LoVo (cell line): ENCODE measurements around the gene DENND4B.
"Not testable (repeated sequence)": the region's sequence is repeated elsewhere in the genome, so short reads cannot be mapped to it uniquely, and the experiment has no call there.

ENCODE experiments used
- DNase-seq: peaks from one replicate; pipeline ENCODE4 v3.0.0-alpha.2; 2016; ENCODE audit warnings: low spot score

The DENND4B gene, protein sequence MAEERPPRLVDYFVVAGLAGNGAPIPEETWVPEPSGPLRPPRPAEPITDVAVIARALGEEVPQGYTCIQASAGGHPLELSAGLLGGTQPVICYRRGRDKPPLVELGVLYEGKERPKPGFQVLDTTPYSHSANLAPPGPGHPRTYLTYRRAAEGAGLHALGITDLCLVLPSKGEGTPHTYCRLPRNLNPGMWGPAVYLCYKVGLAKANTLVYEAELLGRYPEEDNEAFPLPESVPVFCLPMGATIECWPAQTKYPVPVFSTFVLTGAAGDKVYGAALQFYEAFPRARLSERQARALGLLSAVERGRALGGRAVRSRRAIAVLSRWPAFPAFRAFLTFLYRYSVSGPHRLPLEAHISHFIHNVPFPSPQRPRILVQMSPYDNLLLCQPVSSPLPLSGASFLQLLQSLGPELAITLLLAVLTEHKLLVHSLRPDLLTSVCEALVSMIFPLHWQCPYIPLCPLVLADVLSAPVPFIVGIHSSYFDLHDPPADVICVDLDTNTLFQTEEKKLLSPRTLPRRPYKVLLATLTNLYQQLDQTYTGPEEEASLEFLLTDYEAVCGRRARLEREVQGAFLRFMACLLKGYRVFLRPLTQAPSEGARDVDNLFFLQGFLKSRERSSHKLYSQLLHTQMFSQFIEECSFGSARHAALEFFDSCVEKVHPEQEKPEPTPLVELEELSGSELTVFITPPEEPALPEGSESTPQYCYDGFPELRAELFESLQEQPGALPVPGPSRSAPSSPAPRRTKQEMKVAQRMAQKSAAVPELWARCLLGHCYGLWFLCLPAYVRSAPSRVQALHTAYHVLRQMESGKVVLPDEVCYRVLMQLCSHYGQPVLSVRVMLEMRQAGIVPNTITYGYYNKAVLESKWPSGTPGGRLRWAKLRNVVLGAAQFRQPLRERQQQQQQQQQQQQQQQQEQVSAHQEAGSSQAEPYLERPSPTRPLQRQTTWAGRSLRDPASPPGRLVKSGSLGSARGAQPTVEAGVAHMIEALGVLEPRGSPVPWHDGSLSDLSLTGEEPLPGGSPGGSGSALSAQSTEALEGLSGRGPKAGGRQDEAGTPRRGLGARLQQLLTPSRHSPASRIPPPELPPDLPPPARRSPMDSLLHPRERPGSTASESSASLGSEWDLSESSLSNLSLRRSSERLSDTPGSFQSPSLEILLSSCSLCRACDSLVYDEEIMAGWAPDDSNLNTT (N-terminal part only)

DNA sequence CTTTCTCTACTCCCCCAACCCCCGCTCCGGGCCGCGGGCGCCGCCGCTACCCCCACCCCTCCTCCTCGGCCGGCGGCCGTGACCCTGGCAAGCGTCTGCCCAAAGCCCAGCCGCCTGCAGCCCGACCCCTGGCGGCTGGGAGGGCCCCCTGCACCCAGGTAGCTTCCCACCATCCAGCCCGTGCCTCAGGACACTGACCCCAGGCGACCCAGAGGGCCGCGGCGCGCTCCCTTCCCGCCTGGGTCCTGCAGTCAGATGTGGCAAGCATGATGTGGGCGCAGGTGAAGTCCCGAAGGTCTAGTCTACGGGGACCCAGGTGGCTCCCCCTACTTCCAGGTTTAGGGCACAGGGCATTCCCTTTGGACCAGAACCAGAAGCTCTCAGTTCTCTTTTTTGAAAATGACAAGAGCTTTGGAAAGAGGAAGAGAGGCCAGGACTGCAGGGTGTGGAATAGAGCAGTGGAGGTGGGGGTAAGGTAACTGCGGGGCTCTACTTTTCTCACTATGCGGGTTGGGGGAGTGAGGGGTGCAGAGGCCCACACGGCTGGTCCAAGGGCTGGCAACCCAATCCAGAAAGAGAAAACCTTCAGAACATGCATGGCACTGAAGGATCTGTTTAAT, at the start of gene DENND4B:
Gene DENND4B (minus strand): TSS at position 97 of the 620 bp plus-strand sequence. CDS start 2,344 bp downstream, outside the sequence.
- DNase-seq: peak; percentile 87

DNA sequence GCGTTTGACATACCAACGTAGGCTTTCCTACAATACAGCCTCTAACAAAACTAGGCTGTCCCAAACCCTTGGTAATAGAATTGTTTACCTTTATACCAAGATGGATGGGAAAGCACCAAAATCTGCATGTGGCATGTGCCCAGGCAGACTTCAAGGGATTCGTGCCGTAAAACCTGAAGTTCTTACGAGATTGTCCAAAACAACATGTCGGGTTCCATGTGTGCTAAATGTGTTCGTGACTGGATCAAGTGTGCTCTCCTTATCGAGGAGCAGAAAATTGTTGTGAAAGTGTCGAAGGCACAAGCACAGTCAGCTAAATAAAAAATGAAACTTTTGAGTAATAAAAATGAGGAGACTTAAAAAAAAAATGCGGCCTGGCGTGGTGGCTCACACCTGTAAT, 49.1 kb upstream of the DENND4B start:
- no peak for DNase-seq

- DNase-seq: no peak
Observed at GRCh38 chr1:153995202-153995601, 48.7 kb upstream of the DENND4B start.

GRCh38 chr1:153991806-153992205, 45.3 kb upstream of the DENND4B start:
- DNase-seq: no peak

GRCh38 chr1:153991151-153991630, 44.7 kb upstream of the DENND4B start:
- DNase-seq: no peak

DNA sequence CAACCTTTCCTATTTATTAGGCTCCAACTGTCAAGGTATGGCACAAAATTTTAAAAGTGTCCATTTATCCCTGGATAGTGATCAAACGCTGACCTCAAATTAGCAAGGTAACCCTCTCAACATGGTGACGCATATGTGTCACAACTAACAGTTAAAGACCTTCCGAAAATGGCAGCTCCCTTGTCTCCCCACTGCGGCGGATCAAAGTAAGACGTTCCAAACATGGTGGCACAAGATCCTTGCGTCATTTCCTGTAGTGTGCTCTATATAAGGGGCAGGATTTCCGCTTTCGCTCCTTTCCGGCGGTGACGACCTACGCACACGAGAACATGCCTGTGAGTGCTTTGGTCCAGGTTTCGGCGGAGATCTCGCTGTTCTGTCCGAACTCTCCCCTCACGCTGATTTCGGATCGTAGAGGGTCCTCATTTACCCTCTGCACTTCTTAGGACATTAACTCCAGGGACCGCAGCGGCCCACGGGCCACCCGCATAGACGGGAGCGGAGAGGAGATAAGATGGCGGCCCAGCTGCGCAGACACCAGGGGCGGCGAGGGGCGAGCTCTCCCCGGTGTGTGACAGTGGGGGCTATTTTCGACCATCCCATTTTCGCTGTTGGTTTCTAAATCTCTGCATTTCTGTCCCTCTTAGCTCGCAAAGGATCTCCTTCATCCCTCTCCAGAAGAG, 44.1 kb upstream of the DENND4B start, which contains the start of gene RPS27:
Gene RPS27 (plus strand): TSS at position 295 of the 683 bp plus-strand sequence. CDS start 35 bp downstream, at position 330.
- DNase-seq: peak; percentile 99

DNA sequence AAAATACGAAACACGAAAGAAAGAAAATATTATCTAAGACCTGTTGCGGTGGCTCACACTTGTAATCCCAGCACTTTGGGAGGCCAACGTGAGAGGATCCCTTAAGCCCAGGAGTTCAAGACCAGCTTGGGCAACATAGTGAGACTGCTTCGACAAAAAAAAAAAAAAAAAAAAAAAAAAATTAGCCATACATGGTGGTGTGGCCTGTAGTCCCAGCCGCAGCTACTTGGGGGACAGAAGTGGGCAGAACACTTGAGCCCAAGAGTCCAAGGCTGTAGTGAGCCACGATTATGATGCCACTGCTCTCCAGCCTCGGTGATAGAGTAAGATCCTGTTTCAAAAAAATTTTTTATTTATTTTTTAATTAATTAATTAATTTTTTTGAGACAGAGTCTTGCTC, 41.1 kb upstream of the DENND4B start:
- DNase-seq: no peak

GRCh38 chr1:153985941-153986761, 39.6 kb upstream of the DENND4B start, which contains the start of gene RAB13:
Gene RAB13 (minus strand): TSS chr1:153986339. CDS start chr1:153986236, 103 bp downstream.
- peak; percentile 92 for DNase-seq

DNA sequence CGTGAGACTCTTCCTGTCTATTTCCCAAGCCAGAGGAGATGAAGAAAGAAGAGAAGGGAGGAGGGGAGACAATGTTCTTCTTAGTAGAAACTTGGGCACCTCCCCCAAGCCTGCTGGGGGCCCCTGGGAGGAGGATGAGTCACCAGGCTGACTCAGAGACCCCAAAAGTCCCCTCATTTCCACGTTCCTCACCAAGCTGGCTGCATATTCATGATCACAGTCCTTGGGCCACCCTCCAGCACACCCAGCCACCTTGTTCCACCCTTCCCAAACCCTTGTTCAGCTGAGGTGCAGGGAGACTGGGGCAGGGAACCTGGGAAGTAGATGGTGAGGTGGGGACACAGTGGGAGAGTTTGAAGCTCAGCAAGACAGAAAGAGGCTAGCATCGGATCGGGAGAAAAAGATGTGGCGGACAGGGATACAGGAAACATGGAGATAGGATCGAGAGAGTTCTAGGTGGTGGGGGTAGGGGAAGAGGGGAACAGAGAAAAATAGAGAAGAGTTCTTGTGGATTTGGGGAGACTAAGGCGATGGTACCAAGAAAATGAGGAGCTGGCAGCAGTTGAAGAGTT, 38.9 kb upstream of the DENND4B start:
- no peak for DNase-seq

GRCh38 chr1:153984123-153984894, 37.8 kb upstream of the DENND4B start:
- DNase-seq: no peak

DNA sequence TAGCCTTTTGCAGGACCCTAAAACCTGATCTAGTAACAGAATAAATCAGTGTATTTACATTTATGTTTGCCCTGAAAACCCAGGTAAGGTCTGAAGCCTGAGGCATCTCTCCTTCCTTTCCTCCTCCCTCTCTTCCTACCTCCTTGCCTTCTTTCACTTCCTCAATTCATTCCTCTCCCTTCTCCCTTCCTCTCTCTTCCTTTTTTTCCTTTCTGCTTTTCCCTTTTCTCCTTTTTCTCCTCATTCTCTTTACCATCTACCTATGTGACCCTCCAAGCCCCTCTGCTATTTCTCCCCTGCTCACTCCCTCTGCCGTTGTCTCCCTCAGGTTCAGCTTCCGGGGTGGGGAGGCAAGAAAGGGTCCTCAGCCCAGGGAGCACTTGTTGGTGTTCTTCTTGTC, 35.2 kb upstream of the DENND4B start:
- not testable (repeated sequence) for DNase-seq

GRCh38 chr1:153979091-153979490, 32.6 kb upstream of the DENND4B start:
- not testable (repeated sequence) for DNase-seq

DNA sequence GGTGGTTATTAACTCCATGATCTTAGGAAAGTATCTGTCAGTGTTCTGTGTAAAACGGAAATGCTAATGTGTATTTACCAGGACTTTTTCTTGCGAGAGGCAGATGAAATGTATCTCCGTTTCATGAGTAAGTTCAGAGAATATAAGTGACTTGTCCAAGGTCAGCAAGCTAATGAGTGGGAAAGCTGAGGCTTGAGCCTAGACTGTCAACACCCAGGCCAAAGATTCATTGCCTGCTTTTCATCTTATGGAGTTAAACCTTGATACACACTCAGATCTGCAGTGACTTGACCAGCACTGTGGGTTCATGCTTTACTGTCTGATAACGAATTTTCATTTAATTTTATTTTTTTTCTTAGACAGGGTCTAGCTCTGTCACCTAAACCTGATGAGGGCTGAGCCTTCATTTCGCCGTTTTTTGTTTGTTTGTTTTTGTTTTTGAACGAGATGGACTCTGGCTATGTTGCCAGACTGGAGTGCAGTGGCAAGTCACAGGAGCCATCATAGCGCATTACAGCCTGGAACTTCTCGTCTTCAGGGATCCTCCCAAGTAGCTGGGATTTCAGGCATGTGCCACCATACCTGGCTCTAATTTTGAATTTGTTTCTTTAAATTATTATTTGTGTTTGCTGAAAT, 31.9 kb upstream of the DENND4B start:
- no peak for DNase-seq

DNA sequence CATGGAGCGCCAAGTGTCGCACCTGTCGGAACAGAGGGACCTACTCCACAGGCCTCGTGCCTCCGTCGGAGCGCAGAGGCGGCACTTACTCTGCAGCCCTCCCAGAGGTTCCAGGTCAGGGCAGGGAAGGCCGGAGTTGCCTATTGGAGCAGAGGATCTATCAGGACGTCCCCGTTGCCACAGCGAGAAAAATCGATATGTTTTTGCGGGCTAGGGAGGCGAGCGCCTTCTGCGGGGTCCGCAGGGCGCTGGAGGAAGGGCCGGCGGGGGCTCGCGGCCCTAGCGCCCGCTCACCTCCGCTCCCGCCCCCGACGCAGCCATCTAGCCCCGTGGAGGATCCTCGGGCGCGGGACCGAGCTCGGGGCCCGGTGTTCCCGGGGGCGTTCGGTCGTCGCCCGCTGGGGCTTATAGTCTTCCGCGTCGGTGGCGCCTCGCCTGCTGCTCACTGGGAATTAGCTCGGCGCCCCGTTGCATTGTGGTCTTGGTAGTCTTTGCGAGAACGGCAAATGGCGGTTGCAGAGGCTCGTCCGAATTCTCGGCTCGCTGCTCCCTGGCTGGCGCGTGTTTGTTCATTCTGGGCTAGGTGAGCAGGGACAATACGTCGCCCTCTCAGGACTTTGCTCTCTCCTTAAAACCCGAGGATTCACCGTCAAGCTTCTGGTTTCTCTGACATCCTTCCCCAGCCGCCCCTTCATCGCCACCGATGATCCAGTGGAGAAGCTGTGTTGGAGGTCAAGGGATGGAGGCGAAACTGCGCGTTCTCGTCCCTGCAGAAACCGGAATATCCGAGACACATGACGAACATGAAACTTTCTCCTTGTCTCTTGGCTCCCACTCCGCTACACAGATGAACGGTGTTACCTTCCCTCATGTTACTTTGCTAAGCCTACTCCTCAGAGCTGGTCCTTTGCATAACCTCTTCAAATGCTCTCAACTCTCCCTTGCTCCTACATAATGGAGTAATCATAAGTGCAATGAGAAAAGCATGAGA, 31.0 kb upstream of the DENND4B start, which contains the start of gene JTB:
Gene JTB (minus strand): TSS at position 425 of the 991 bp plus-strand sequence. CDS start 422 bp downstream, at position 3.
- peak; percentile 82 for DNase-seq

- DNase-seq: no peak
Observed at GRCh38 chr1:153976819-153977249, 30.3 kb upstream of the DENND4B start.

GRCh38 chr1:153973525-153973924, 27.0 kb upstream of the DENND4B start:
- no peak for DNase-seq

- DNase-seq: no peak
Observed at GRCh38 chr1:153973071-153973470, 26.6 kb upstream of the DENND4B start.
